DND-41 (cell line): Measurements from ENCODE around the gene POU6F2.

ENCODE experiments used
- ATAC-seq: fragments of 200-7000 bp; cut with Tn5 transposase; 3 replicates; pipeline ENCODE4 v1.9.1; 2021; ENCODE audit warnings: low read depth; ENCODE audit not compliant: insufficient read depth
- DNase-seq: peaks from one replicate; pipeline ENCODE4 v3.0.0-alpha.2; 2020
- H2AFZ ChIP-seq: 2 replicates; pipeline ENCODE4 v1.6.0; 2012; ENCODE audit warnings: low read depth, low read length
- H3K27ac ChIP-seq: 2 replicates; pipeline ENCODE4 v1.5.1; 2012; ENCODE audit warnings: low read length, inconsistent platforms
- H3K27me3 ChIP-seq: fragments of 200-600 bp; sonication (generic); 2 replicates; pipeline ENCODE4 v1.6.0; 2012; ENCODE audit warnings: low read length, mild to moderate bottlenecking, inconsistent platforms; ENCODE audit not compliant: insufficient read depth, poor library complexity
- H3K36me3 ChIP-seq: 2 replicates; pipeline ENCODE4 v1.5.1; 2012; ENCODE audit warnings: low read length, inconsistent platforms; ENCODE audit not compliant: insufficient read depth
- H3K4me1 ChIP-seq: 2 replicates; pipeline ENCODE4 v1.5.1; 2012; ENCODE audit warnings: mild to moderate bottlenecking, low read length; ENCODE audit not compliant: insufficient read depth
- H3K4me2 ChIP-seq: 2 replicates; pipeline ENCODE4 v1.6.0; 2012; ENCODE audit warnings: mild to moderate bottlenecking, moderate library complexity, low read length, inconsistent platforms; ENCODE audit not compliant: insufficient read depth
- H3K4me3 ChIP-seq, 2 experiments: fragments of 200-600 bp in 1 of 2; shearing (Covaris generic) in 1 of 2; 2 replicates each; pipeline ENCODE4 v1.5.1; 2012 to 2016; ENCODE audit warnings: inconsistent platforms in 2 of 2, low read length in 2 of 2, mild to moderate bottlenecking in 2 of 2, low read depth in 1 of 2, moderate library complexity in 1 of 2
- H3K79me2 ChIP-seq: 2 replicates; pipeline ENCODE4 v1.6.0; 2012; ENCODE audit warnings: low read length, inconsistent platforms; ENCODE audit not compliant: insufficient read depth
- H3K9ac ChIP-seq: 2 replicates; pipeline ENCODE4 v1.6.0; 2012; ENCODE audit warnings: low read depth, mild to moderate bottlenecking, inconsistent platforms, low read length, moderate library complexity
- H3K9me3 ChIP-seq: 2 replicates; pipeline ENCODE4 v1.5.1; 2012; ENCODE audit warnings: low read length, moderate library complexity, mild to moderate bottlenecking, inconsistent platforms; ENCODE audit not compliant: insufficient read depth, severe bottlenecking
- H4K20me1 ChIP-seq: 2 replicates; pipeline ENCODE4 v1.6.0; 2012; ENCODE audit warnings: low read length; ENCODE audit not compliant: insufficient read depth
- EZH2 ChIP-seq: IDR thresholded peaks from 3 replicates; pipeline ENCODE4 v1.6.1; 2012; ENCODE audit warnings: borderline replicate concordance, low read depth, mild to moderate bottlenecking, moderate library complexity, low read length, inconsistent platforms; ENCODE audit not compliant: severe bottlenecking
- TF ChIP-seq, protein P1 (sequence below): IDR thresholded peaks from 2 replicates; pipeline ENCODE4 v1.5.1; 2012; ENCODE audit warnings: borderline replicate concordance, low read length, moderate library complexity, mild to moderate bottlenecking; ENCODE audit not compliant: poor library complexity, severe bottlenecking; ENCODE audit errors: extremely low read depth

The POU6F2 gene

GRCh38 chr7:39394105-39394680, 416.5 kb downstream of the POU6F2 start:
- Histone ChIP-seq H3K4me2 (no peak overlapping the region), H4K20me1 (no peaks in the 10 kb centered on the region), H3K27me3 (peaks cover 18% of the 10 kb centered on the region), H2AFZ (no peak overlapping the region), H3K4me1 (no peaks in the 10 kb centered on the region), H3K4me3 (no peak overlapping the region), H3K27ac (no peak overlapping the region), H3K79me2 (no peaks in the 10 kb centered on the region), H3K36me3 (no peaks in the 10 kb centered on the region), H3K9me3 (no peaks in the 10 kb centered on the region), H3K9ac (no peak overlapping the region)
- DNase-seq (no peak), ATAC-seq (no peak)
- no peak for TF ChIP-seq EZH2
- TF ChIP-seq, protein P1, sequence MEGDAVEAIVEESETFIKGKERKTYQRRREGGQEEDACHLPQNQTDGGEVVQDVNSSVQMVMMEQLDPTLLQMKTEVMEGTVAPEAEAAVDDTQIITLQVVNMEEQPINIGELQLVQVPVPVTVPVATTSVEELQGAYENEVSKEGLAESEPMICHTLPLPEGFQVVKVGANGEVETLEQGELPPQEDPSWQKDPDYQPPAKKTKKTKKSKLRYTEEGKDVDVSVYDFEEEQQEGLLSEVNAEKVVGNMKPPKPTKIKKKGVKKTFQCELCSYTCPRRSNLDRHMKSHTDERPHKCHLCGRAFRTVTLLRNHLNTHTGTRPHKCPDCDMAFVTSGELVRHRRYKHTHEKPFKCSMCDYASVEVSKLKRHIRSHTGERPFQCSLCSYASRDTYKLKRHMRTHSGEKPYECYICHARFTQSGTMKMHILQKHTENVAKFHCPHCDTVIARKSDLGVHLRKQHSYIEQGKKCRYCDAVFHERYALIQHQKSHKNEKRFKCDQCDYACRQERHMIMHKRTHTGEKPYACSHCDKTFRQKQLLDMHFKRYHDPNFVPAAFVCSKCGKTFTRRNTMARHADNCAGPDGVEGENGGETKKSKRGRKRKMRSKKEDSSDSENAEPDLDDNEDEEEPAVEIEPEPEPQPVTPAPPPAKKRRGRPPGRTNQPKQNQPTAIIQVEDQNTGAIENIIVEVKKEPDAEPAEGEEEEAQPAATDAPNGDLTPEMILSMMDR = no peak

- H3K36me3 ChIP-seq = no peaks in the 10 kb centered on the region
- no peaks in the 10 kb centered on the region for H3K79me2 ChIP-seq
- no peaks in the 10 kb centered on the region for H4K20me1 ChIP-seq
- no peaks in the 10 kb centered on the region for H3K9me3 ChIP-seq
- no peak overlapping the region for H3K4me3 ChIP-seq
- TF ChIP-seq, protein P1 = no peak
- no peak for TF ChIP-seq EZH2
- no peak for ATAC-seq
- no peak for DNase-seq
- peaks cover 4% of the 10 kb centered on the region for H3K27me3 ChIP-seq
- no peak overlapping the region for H3K4me2 ChIP-seq
- H3K27ac ChIP-seq = no peak overlapping the region
- H3K4me1 ChIP-seq = no peaks in the 10 kb centered on the region
- no peak overlapping the region for H3K9ac ChIP-seq
- H2AFZ ChIP-seq = no peak overlapping the region
Observed at GRCh38 chr7:39399458-39399857, 421.7 kb downstream of the POU6F2 start.

DNA sequence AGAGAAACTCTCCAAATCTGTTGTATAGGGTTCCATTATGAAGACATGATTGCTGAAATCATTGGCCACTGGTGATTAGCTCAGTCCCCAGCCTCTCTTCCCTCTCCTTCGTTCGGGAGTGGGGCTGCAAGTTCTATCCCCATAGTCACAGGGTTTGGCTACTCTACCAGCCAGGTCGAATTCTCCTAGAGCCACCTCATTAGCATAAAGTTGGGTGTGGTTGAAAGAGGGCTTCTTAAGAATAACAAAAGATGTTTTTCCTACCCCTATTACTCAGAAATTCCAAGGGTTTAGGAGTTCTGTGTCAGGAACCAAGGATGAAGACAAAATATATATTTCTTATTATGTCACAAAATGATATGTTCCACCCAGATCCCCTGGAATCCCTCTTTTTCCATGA, 422.3 kb downstream of the POU6F2 start:
- no peak overlapping the region for H3K9ac ChIP-seq
- DNase-seq = no peak
- no peak overlapping the region for H2AFZ ChIP-seq
- H3K4me3 ChIP-seq = no peak overlapping the region
- TF ChIP-seq, protein P1 = no peak
- TF ChIP-seq EZH2 = no peak
- H3K4me2 ChIP-seq = no peak overlapping the region
- H3K79me2 ChIP-seq = no peaks in the 10 kb centered on the region
- ATAC-seq = no peak
- no peaks in the 10 kb centered on the region for H4K20me1 ChIP-seq
- no peaks in the 10 kb centered on the region for H3K9me3 ChIP-seq
- no peaks in the 10 kb centered on the region for H3K36me3 ChIP-seq
- H3K4me1 ChIP-seq = no peaks in the 10 kb centered on the region
- peaks cover 4% of the 10 kb centered on the region for H3K27me3 ChIP-seq
- no peak overlapping the region for H3K27ac ChIP-seq
